HG03558 (cell line): ENCODE measurements around the gene ZNF536.

ENCODE experiments used
- ATAC-seq: cut with Tn5 transposase; IDR thresholded peaks from one replicate; pipeline ENCODE4 v1.9.1; 2021; ENCODE audit warnings: moderate number of reproducible peaks; ENCODE audit not compliant: unreplicated experiment; ENCODE audit errors: extremely low read depth

The ZNF536 gene

DNA sequence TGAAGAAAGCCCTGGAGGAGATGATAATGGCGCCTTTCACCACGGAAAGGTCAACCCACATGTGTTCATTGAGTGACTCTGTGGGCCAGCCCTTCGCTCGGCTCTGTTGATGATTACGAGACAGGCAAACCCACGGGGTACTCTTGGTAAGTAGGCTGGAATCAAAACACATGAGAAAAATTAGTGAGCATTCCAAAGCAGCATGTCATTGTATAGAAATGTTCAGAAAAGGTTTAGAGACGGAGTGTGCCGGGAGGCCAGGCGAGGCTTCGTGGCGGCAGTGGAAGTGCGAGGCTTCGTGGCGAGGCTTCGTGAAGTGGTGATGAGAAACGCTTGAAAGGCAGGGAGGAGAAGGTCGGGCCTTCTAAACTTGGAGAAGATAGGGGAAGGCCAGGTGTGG lies 144.3 kb downstream of the ZNF536 start:
- ATAC-seq, result no peak

DNA sequence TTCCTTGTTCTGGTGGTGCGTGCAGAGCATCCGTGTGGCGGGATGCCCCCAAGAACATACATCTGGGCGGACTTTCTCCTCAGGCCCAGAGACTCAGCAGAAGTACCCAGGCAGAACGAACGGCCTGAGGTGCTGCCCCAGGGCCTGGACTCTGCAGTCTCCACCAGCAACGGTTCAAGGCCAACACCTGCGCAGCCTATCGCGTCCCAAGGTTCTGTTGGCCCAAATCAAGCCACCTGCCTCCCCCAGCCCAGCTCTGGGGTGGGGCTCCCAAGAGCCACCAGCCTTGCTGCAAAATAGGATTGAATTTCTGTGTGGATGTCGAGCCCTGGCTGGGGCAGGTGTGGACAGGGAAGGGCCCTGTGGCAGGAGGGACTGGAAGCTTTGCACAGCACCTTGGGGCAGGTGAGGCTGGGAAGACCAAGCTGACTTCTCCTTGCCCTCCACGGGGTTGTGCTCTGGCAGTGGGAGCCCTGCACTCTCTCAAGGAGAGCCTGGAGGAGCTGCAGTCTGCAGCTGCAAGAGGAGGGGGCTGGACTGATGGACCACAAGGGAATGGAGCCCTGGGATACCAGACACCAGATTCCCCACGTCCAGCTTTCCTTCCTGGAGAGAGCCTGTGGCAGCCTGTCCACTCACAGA lies 146.9 kb downstream of the ZNF536 start:
- ATAC-seq, result no peak

DNA sequence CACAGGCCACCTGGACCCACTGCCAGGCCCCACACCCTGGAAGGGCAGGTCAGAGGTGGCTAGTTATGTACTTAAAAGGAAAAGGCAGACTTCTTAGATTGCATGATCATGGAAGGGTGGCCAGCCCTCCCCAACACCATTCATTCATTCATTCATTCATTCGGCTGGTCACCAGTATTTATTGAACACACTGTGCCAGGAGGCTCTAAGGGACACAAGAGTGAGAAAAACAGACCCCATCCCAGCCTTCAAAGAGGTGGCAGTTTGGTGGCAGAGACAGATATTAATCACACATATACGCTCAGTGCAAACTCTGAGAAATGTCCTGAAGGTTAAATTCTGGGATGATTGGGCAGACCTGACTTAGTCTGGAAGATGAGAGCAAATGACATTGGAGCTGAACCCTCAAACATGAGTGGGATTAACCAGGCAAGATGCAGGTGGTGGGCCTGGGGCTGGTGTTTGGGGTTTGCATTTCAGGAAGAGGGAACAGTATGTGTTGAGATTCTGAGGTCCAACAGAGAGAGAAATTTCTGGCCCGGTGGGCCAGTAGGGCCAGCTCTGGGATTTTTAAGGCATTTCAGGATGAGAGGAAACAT lies 147.5 kb downstream of the ZNF536 start:
- ATAC-seq, result no peak

DNA sequence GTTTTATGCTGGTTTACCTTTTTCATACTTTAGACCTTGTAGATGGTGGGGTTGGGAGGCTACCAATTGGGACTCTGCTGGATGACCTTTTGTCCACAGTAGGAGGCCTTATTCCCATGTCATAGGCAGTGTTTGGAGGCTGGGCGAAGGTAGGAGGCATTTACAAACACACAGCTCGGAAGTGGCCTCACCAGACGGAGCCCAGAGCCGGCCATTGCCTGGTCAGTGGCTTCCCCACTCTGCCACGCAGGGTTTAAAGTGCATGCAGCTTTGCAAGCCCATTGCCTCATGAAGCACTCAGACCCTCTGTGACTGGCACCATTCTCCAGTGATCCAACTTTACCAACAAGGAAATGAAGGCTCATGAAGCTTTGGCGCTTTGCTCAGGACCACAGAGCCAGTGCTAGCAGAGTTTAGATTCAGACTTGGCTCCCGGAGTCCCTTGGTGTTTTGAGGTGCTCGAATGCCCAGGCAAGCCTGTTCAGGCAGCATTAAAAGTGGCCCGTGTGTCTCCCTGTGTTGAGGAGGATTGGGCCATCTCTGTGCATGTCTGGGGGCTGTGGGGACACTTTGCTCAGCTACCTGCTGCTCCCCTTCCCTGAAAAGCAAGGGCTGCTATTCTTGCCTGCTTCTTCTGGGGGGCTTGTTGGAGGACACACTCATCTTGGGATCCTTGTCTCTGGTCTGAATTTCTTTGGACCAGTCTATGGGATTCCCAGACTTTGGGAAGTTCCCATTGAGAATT lies 148.7 kb downstream of the ZNF536 start:
- no peak for ATAC-seq

DNA sequence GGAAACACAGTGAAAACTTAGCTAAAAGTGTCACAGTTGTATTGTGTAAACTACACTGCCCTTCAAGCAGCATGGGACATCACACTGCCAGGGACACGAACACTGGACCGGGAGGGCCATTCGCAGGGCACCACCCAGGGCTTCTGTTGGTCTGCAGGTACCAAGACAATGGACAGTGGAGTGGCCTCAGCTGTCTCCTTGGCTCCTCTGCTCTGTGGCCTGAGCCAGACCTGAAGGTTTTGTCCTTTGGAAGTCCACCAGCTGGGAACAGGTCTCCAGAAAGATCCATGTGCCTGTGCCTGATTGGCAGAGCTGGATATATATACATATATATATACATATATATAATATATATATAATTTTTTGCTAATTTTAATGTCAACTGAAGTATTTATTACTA lies 149.8 kb downstream of the ZNF536 start:
- no peak for ATAC-seq

DNA sequence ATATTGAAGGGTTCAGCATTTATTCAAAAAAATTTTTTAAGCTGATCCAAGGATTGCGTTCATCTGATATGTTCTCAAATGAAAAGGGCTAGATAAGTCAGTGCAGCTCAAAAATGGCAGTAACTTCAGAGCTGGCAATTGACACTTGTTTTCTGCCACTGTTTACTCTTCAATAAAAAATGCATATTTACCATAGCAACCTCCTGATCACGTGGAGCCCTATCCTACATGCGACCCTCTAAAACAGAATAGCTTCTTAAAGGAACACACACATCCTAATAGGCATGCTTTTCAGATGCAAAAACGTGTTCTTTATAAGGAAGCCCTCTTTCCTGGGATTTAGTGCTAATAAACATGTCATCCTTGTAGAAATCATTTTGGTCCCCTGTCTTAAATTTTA lies 150.2 kb downstream of the ZNF536 start:
- no peak for ATAC-seq

DNA sequence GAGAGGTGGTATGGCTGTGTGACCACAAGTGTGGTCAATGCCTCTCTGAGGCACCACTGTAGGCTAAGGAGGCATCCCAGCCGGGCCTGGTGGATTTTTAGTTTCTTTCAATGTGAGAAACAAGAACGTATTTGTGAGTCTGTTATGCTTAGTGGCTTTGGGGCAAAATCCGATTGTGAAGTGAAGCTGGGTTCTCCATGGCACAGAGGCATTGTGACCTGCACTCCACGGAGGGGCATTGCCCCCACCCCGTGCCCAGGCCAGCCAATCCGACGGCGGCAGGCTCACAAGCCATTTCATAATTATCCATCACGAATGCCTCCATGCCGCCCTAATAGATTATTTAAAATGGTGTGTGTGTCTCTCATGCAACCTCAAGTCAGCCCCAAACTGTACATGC lies 151.6 kb downstream of the ZNF536 start:
- ATAC-seq, result no peak

DNA sequence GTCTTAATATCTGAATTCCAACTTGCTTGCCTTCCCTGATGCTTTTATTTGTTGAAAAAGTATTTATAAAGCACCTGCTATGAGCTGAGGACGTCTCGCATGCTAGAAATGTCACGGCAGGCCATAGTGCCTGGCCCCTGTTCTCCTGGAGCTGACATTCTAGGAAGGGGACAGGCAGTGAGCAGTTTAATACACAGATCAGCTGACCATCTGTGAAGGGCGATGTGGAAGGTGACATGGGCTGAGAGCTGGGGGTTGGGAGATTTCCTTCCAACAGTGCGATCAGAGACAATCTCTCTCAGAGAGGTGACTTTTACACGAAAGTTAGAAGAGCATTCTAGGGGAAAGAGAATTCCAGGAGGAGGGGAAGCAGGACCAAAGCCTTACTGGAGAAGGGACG lies 153.2 kb downstream of the ZNF536 start:
- ATAC-seq, result no peak

DNA sequence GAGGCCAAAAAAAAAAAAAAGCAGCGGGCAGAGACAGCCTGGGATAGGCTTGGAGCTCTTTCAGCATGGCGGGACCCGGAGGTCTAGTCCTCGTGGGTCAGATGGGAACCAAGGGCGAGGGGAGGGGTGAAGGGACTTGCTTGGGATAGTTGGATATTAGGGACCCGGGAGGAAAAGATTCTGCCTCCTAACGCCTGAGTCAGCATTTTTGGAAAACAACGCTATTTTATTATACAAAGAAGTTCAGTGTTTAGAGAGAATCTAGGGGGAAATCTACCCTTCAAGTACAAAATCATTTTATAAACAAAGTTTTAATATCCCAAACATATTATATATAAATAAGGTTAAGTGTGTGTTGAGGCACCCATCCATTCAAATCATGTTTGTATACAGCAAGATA lies 156.7 kb downstream of the ZNF536 start:
- ATAC-seq, result no peak

DNA sequence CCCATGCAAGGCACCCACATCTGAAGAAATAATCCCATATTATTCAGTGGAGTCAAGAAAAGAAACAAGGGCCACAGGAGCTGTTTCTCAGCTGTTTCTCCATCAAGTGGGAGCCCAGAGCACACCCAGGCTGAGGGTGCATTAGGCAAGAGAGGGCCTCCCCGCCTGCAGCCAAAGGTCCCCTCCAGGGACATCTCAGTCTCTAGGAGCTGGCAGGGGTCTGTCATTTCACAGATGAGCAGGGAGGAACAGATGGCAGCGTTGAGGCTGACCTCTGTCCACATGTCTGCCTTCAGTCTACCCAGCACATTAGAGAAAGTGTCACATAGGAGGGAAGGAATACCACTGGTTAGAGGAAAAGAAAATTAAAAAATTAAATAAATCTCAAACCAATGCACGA lies 157.7 kb downstream of the ZNF536 start:
- no peak for ATAC-seq

DNA sequence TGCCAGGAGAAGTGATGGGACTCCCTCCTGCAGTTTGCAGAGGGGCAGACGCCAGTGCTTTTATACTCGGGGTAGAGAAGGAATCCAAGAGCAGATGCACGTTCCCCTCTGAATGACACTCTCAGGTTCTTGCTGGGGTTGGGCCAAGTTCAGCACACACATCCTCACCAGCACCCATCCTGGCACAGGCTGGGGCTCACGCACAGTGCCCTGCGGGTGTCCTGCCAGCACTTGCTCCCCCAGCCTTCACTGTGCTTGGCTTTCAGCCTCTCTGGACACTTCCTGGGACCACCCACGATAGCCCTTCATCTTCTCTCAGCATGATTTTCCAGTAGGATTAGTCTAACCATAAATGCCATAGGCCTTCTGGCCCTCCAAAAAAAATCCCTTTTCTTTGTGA lies 158.6 kb downstream of the ZNF536 start:
- no peak for ATAC-seq

DNA sequence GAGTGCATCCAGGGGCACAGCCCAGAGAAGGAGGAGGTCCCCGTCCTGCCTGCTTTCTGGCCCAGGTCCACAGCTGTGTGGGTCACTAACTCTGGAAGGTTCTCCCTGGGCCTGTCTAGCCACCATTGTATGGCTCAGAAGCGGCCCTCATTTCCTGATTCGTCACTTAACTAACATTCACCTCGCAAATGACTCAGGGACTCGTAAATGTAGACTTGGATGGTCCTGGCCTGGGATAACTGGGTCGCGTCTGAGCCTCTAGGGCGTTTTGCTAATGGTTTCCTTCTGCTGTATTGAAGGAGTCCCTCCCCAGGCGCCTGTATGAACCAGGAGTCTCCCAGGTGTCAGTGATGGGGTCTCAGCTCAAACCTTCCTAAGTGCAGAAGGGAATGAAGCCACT lies 162.8 kb downstream of the ZNF536 start:
- ATAC-seq, result no peak

DNA sequence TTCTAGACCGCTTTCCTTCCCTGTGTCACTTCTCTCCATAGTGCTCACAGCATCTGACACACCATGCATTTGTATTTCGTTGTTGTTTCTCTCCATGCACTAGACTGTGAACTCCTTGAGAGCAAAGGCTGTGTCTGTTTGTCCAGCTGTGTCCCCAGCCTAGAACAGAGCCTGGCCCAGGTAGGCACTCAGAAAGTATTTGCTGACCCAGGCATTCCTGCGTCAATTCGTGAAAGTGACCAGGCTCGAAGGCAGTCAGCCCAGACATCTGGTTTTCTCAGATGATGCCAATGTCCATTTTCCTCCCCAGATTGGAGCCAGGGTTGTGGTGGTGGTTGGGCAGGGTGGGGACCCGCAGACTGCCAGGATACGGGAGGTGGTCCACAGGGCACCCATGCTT lies 164.8 kb downstream of the ZNF536 start:
- ATAC-seq, result no peak

DNA sequence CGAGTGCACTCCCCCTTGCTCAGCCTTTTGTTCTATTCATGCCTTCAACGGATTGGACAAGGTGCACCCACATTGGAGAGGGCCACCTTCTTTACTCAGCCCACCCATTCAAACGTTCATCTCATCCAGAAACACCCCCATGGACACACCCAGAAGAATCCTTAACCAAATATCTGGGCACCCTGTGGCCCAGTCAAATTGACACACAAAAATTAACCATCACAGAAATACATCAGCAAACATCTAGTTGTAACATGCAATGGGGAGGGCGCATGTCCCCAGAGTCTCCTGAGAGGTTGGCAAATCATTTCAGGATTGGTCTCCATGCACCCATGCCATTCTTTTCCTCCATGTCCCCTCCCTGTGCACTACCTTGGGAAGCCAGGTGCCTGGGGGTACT lies 167.1 kb downstream of the ZNF536 start:
- ATAC-seq, result no peak

DNA sequence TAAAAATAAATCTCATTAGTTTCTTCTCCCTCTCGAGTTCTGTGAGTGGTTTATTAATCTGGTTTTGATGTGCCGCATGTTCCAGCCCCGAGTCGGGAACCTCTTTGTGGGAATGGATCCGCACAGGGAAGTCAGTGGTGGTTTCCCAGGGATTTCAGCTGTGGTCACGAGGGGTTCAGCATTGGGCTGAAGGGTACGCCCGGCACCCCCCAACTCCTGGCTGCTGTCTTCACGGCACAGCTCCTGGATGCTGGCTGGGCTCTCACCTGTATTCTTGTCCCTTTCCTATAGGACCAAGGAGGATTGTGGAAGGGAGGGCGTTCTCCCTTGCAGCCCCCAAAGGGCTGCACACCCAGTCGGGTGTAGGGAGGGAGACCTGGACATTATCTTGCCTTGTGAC lies 167.8 kb downstream of the ZNF536 start:
- ATAC-seq, result no peak

DNA sequence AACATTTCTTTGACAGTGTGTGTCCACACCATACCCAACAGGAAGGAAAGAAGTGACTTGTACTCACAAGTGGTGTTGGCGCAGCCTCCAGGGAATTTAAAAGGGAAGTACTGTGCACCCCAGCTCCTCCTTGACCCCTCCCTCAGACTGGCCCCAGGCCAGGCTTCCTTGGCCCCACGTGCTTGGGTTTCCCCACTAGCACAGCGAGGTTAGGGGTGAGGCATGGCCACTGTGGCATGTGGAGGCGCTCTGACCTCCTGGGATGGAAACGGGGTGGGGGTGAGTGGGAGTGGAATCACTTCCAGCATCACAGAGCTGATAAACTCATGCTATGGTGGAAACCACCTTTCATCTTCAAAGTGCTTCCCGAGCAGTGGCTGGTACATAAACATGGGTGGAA lies 168.6 kb downstream of the ZNF536 start:
- ATAC-seq, result no peak

DNA sequence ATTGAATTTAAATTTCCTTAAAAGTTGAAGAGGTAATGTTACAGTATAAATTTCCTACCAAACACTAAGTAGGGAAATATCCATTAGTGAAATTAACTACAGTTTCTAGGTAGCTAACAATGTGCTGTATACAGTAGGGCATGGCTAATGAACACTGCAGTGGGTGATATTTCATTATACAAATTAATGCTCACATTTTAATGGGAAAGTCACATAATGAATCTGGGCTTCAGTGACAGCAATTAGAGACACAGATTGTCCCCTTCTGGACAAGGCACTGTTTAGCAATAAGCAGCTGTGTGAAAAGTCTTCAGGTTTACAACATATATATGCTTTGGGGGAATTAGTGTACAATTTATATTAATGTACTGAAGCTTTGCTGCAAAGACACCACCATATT lies 169.4 kb downstream of the ZNF536 start:
- ATAC-seq, result no peak

DNA sequence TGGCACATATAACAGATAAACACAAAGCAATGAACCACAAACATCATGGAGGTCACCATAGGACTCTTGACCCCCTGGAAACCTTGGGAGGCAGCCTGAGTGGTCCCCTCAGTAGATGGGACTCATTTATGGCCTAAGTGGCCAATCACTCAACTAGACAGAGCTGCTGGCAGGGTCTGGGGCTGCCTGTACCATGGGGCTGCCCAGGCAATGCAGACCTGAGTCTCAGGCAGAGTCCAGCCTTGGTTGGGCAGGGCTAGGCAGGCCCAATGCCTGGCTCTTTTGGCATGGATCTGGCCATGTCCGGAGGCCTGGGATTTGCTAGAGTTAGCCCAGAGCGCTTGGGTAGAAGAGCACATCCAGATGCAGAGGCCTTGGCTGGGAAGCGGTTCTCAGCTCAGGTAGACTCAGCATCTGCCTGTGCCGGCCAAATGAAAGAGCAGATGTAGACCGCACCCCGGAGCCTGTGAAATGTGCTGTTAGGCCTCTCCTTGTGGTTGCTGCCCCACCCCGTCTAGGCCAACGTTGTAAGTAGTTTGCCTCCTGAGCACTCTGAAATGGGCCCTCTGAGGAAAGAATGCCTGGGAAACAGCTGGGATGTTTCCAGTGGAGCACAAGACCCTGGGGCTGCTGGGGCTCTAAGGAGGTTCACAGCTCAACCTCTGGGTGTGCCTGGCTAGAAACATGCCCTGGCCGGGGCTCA lies 171.2 kb downstream of the ZNF536 start:
- no peak for ATAC-seq

DNA sequence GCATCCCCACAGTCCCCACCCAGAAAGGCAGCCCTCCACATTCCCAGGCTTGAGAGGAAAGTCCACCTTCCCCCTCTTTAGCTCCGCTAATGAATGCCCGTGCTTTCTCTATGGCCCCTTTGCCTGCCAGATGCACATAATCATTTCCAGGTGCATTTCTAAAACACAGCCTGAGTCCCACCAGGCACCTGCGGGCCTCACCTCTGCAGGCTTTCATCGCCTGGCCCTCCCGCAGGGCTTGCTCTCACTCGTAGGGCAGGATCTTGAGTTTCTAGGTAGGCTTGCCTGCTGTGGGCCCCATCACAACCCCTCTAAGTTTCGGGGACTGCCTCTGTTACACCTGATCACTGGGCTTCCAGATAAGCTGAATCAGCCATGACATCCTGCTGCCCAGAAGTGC lies 173.6 kb downstream of the ZNF536 start:
- no peak for ATAC-seq

DNA sequence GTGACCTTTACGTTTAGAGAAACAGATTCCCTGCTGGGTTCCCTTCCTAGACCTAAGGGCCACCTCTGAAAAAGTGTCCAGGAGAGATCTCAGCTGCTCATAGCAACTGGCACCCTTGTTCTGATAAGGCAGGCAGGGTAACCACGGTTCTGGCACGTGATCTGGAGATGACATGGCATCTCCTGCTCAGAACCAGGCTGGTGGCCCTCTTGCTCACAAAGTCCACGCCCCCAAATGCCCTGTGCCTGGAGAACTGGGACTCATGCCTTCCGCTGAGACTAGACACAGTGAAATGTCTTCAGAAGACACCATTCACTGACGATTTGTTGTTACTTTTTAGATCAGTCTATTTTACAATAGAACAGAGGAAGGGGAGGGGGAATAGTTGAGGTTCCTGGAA lies 174.1 kb downstream of the ZNF536 start:
- ATAC-seq, result no peak

DNA sequence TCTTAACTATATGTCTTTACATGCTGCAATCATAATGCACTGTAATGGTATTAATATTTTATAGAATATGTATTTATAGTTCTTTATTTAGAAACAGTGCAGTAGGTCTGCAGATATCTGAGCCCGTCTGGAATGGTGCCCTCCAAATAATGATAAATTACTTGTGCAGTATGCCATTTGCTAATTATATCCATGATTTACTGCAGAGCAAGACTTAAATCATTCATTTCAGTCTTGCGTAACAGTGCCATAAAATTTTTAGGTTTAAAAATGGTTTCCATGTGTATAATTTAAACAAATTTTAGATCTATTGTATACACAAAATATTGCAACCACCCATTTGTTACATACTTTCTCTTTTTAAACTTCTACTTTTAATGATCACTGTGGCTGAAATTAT lies 175.1 kb downstream of the ZNF536 start:
- no peak for ATAC-seq
